Keratinocyte (primary cell): ENCODE measurements around the gene PARP16.

ENCODE experiments used
- EZH2 ChIP-seq: IDR thresholded peaks from one replicate; pipeline ENCODE4 v1.6.1; 2012; ENCODE audit warnings: inconsistent platforms, mild to moderate bottlenecking, low read length, moderate library complexity
- TF ChIP-seq, protein P1 (sequence below), 3 experiments: IDR thresholded peaks in 1 of 3; conservative IDR thresholded peaks in 1 of 3; optimal IDR thresholded peaks in 1 of 3; 2 replicates in 2 of 3; 3 replicates in 1 of 3; pipeline versions ENCODE3 to v1.5.1; 2011; ENCODE audit warnings: low read length in 3 of 3, mild to moderate bottlenecking in 3 of 3, moderate library complexity in 2 of 3, control low read depth in 1 of 3, inconsistent platforms in 1 of 3; ENCODE audit not compliant: insufficient read depth in 2 of 3; ENCODE audit errors: extremely low read depth in 1 of 3

DNA sequence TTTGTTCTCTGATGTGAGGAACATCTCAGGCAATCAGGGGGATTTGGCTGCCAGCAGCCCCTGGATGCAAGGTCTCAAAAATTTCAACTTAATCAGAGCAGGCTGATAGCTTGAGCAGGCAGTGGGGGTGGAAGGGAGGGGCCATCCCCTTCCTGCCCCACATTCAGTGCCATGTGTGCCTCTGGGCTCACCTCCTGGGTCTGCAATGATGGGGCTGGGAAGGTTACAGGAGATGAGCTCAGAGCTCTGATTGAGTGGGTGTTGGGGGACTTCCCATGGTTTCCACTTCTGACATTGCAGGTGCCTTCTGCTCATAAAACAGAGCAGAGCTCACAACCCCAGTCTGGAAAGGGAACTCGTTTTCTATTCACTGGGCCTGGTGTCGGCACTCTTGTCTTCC is 37.0 kb downstream of the PARP16 start:
- TF ChIP-seq, protein P1, sequence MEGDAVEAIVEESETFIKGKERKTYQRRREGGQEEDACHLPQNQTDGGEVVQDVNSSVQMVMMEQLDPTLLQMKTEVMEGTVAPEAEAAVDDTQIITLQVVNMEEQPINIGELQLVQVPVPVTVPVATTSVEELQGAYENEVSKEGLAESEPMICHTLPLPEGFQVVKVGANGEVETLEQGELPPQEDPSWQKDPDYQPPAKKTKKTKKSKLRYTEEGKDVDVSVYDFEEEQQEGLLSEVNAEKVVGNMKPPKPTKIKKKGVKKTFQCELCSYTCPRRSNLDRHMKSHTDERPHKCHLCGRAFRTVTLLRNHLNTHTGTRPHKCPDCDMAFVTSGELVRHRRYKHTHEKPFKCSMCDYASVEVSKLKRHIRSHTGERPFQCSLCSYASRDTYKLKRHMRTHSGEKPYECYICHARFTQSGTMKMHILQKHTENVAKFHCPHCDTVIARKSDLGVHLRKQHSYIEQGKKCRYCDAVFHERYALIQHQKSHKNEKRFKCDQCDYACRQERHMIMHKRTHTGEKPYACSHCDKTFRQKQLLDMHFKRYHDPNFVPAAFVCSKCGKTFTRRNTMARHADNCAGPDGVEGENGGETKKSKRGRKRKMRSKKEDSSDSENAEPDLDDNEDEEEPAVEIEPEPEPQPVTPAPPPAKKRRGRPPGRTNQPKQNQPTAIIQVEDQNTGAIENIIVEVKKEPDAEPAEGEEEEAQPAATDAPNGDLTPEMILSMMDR (optimal IDR thresholded peaks at IDR 0.05 in 1 of 3, IDR thresholded peaks at IDR 0.05 in 1 of 3, conservative IDR thresholded peaks at IDR 0.05 in 1 of 3; ENCODE audit: extremely low read depth in 1 of 3, insufficient read depth in 2 of 3, low read length in 3 of 3) = no peak
- no peak for TF ChIP-seq EZH2
